ENCODE data around the gene ZFYVE28. TPM values are rescaled to one million over a fixed set of nuclear protein-coding genes. Genes with fewer than 3 reads are reported as not detected.

Gene ZFYVE28
- polyA plus RNA-seq, 4 donors = 2.3 to 3.1 (median 2.7) TPM

GRCh38 chr4:2412885-2413716 is 5.3 kb downstream of the ZFYVE28 start:
- no peak for DNase-seq (ENCODE audit: low read depth in 4 of 4, low spot score in 2 of 4)

- no peak for DNase-seq (ENCODE audit: low read depth in 4 of 4, low spot score in 2 of 4)
Measured at GRCh38 chr4:2412534-2412884, 5.9 kb downstream of the ZFYVE28 start.

GRCh38 chr4:2411786-2412510 is 6.5 kb downstream of the ZFYVE28 start:
- DNase-seq (ENCODE audit: low read depth in 4 of 4, low spot score in 2 of 4) = no peak

- DNase-seq (ENCODE audit: low read depth in 4 of 4, low spot score in 2 of 4) = no peak
Measured at GRCh38 chr4:2409381-2409783, 9.1 kb downstream of the ZFYVE28 start.

GRCh38 chr4:2408976-2409375 is 9.5 kb downstream of the ZFYVE28 start:
- DNase-seq (ENCODE audit: low read depth in 4 of 4, low spot score in 2 of 4) = no peak

GRCh38 chr4:2408401-2408958 is 10.0 kb downstream of the ZFYVE28 start:
- DNase-seq (ENCODE audit: low read depth in 4 of 4, low spot score in 2 of 4) = no peak

GRCh38 chr4:2407991-2408342 is 10.5 kb downstream of the ZFYVE28 start:
- DNase-seq (ENCODE audit: low read depth in 4 of 4, low spot score in 2 of 4) = no peak

- no peak for DNase-seq (ENCODE audit: low read depth in 4 of 4, low spot score in 2 of 4)
Measured at GRCh38 chr4:2406920-2407319, 11.5 kb downstream of the ZFYVE28 start.

- DNase-seq (ENCODE audit: low read depth in 4 of 4, low spot score in 2 of 4) = no peak
Measured at GRCh38 chr4:2406406-2406805, 12.0 kb downstream of the ZFYVE28 start.

GRCh38 chr4:2402941-2403340 is 15.5 kb downstream of the ZFYVE28 start:
- no peak for DNase-seq (ENCODE audit: low read depth in 4 of 4, low spot score in 2 of 4)

- DNase-seq (ENCODE audit: low read depth in 4 of 4, low spot score in 2 of 4) = no peak
Measured at GRCh38 chr4:2402048-2402842, 16.2 kb downstream of the ZFYVE28 start.

- DNase-seq (ENCODE audit: low read depth in 4 of 4, low spot score in 2 of 4) = no peak
Measured at GRCh38 chr4:2401610-2401983, 16.8 kb downstream of the ZFYVE28 start.

GRCh38 chr4:2400841-2401609 is 17.4 kb downstream of the ZFYVE28 start:
- no peak for DNase-seq (ENCODE audit: low read depth in 4 of 4, low spot score in 2 of 4)

GRCh38 chr4:2399631-2400190 is 18.7 kb downstream of the ZFYVE28 start:
- DNase-seq (ENCODE audit: low read depth in 4 of 4, low spot score in 2 of 4) = no peak

GRCh38 chr4:2399216-2399615 is 19.2 kb downstream of the ZFYVE28 start:
- DNase-seq (ENCODE audit: low read depth in 4 of 4, low spot score in 2 of 4) = no peak

- no peak for DNase-seq (ENCODE audit: low read depth in 4 of 4, low spot score in 2 of 4)
Measured at GRCh38 chr4:2397596-2398379, 20.7 kb downstream of the ZFYVE28 start.

- DNase-seq (ENCODE audit: low read depth in 4 of 4, low spot score in 2 of 4) = no peak
Measured at GRCh38 chr4:2396781-2397368, 21.6 kb downstream of the ZFYVE28 start.

GRCh38 chr4:2395584-2395983 is 22.9 kb downstream of the ZFYVE28 start:
- no peak for DNase-seq (ENCODE audit: low read depth in 4 of 4, low spot score in 2 of 4)

- no peak for DNase-seq (ENCODE audit: low read depth in 4 of 4, low spot score in 2 of 4)
Measured at GRCh38 chr4:2395038-2395437, 23.4 kb downstream of the ZFYVE28 start.
